ENCODE results near the gene ARRDC2.

The ARRDC2 gene

DNA sequence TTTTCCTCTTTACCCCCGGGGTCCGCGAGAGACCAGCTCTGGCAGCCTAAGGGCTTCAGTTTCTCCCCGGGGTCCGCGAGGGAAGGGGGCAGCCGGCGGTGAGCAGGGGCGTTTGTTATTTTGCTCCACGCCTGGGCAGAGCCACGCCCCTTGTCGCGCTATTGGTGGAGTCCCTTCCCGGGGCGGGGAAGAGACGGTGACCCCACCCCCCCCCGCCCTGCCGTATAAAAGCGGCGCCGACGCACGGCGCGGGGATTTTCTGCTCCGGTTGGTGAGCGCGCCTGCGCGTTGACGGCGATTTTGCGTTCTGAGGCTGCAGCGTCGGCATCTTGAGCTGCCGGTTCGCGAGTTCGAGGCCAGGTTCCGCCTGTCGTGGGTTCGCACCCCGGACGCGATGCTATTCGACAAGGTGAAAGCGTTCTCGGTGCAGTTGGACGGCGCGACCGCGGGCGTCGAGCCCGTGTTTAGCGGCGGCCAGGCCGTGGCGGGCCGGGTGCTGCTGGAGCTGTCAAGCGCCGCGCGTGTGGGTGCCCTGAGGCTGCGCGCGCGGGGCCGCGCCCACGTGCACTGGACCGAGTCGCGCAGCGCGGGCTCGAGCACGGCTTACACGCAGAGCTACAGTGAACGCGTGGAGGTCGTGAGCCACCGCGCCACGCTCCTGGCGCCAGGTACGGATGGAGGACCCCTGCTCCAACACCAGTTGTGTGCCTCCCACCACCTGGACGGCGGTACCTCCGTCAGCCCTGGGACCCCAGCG is at the start of gene ARRDC2:
Gene ARRDC2, plus strand, starts transcription at position 254 of the 757 bp plus-strand sequence. Its CDS starts 141 bp downstream, at position 395.
- Mint-ChIP-seq H3K4me1 (peaks cover 17% of the 10 kb centered on the region), H3K27ac (peak within 1 kb of the TSS; percentile 90), H3K36me3 (peaks cover 13% of the 10 kb centered on the region), H3K9me3 (no peaks in the 10 kb centered on the region), H3K4me3 (peak within 1 kb of the TSS; percentile 88), H3K27me3 (no peaks in the 10 kb centered on the region)
- peak; percentile 82 for ATAC-seq (ENCODE audit: low read depth)
- DNase-seq (ENCODE audit: low spot score in 2 of 2) = peak; percentile 82 to 83

- peaks cover 6% of the 10 kb centered on the region for H3K4me1 Mint-ChIP-seq
- no peaks in the 10 kb centered on the region for H3K36me3 Mint-ChIP-seq
- peaks cover 28% of the 10 kb centered on the region for H3K27me3 Mint-ChIP-seq
- H3K27ac Mint-ChIP-seq = no peak overlapping the region
- ATAC-seq (ENCODE audit: low read depth) = no peak
- DNase-seq (ENCODE audit: low spot score in 2 of 2) = no peak
- no peaks in the 10 kb centered on the region for H3K9me3 Mint-ChIP-seq
- no peak overlapping the region for H3K4me3 Mint-ChIP-seq
Observed at GRCh38 chr19:17963936-17964691, 43.9 kb upstream of the ARRDC2 start.

- Mint-ChIP-seq H3K4me1 (peaks cover 6% of the 10 kb centered on the region), H3K27ac (no peak overlapping the region), H3K9me3 (no peaks in the 10 kb centered on the region), H3K4me3 (no peak overlapping the region), H3K36me3 (no peaks in the 10 kb centered on the region), H3K27me3 (peaks cover 29% of the 10 kb centered on the region)
- ATAC-seq (ENCODE audit: low read depth) = no peak
- no peak for DNase-seq (ENCODE audit: low spot score in 2 of 2)
Observed at GRCh38 chr19:17965370-17966128, 42.4 kb upstream of the ARRDC2 start.

DNA sequence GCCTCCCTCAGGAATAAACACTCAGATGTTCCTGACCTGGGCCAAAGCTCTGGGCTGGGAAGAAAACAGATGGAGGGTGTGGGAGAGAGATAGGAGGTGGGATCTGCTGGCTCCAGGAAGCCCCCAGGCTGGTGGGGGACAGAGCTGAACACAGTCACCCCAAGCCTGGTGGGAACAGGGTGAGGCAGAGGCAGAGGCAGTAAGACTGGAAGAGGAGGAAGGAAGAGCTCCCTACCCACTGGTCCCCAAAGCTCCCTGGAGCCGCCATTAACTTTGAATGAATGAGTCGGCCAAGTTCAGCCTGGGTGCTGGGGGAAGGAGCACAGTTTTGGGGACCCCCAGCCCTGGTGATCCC is 41.9 kb upstream of the ARRDC2 start:
- Mint-ChIP-seq H3K4me3 (no peak overlapping the region), H3K27me3 (peaks cover 29% of the 10 kb centered on the region), H3K36me3 (no peaks in the 10 kb centered on the region), H3K9me3 (no peaks in the 10 kb centered on the region), H3K27ac (no peak overlapping the region), H3K4me1 (peaks cover 6% of the 10 kb centered on the region)
- ATAC-seq (ENCODE audit: low read depth) (no peak), DNase-seq (ENCODE audit: low spot score in 2 of 2) (no peak)

GRCh38 chr19:17966550-17967256 is 41.3 kb upstream of the ARRDC2 start, which contains the start of gene KCNN1:
Gene KCNN1 (plus strand): TSS chr19:17967107. CDS start chr19:17973889, 6,782 bp downstream.
- H3K9me3 Mint-ChIP-seq = no peaks in the 10 kb centered on the region
- H3K27ac Mint-ChIP-seq = no peak within 1 kb of the TSS
- no peaks in the 10 kb centered on the region for H3K36me3 Mint-ChIP-seq
- no peak for DNase-seq (ENCODE audit: low spot score in 2 of 2)
- peak; percentile 41 for ATAC-seq (ENCODE audit: low read depth)
- H3K27me3 Mint-ChIP-seq = peaks cover 29% of the 10 kb centered on the region
- peak within 1 kb of the TSS; percentile 79 for H3K4me3 Mint-ChIP-seq
- peaks cover 6% of the 10 kb centered on the region for H3K4me1 Mint-ChIP-seq

DNA sequence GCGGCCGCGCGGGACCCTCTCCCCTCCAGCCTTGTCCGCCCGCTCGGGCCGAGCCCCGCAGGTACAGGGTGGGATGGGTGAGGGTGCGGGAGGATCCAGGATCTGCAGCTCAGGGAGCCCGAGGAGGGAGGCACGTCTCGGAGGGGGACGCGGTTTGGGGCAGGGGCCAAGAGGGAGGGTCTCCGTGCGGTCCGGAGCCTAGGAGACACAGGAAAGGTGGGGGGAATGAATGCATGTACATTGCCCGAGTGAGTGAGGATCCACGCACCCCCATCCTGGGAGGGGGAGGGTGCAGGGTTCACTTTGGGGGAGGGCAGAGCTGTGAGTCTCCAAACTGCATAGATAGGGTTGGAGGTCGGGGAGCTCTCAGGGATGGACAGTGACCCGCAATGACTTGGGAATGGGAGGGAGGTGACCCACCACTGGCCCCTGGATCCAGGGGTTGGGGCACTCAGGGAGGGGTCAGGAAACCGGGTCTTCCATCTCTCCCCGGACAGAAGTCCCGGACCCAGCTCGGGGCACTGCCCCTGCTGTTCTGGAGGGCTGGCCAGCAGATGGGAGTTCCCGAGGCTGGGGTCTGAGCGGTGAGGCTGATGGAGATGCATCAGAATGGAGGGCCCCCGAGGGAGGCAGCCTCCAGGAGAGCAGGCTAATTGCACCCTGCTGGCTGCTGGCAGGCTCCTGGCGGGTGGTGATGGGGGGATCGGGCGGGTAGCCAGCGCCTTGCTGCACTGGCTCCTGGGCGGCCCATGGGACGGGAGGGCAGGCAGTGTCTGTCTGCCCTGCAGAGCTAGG is 40.5 kb upstream of the ARRDC2 start:
- no peaks in the 10 kb centered on the region for H3K36me3 Mint-ChIP-seq
- peaks cover 6% of the 10 kb centered on the region for H3K4me1 Mint-ChIP-seq
- no peaks in the 10 kb centered on the region for H3K9me3 Mint-ChIP-seq
- ATAC-seq (ENCODE audit: low read depth) (no peak), DNase-seq (ENCODE audit: low spot score in 2 of 2) (no peak)
- no peak overlapping the region for H3K27ac Mint-ChIP-seq
- peak overlapping the region; percentile 38 for H3K4me3 Mint-ChIP-seq
- H3K27me3 Mint-ChIP-seq = peaks cover 29% of the 10 kb centered on the region

- Mint-ChIP-seq H3K36me3 (no peaks in the 10 kb centered on the region), H3K4me1 (peaks cover 6% of the 10 kb centered on the region), H3K27ac (no peak overlapping the region), H3K27me3 (peaks cover 29% of the 10 kb centered on the region), H3K4me3 (no peak overlapping the region), H3K9me3 (no peaks in the 10 kb centered on the region)
- ATAC-seq (ENCODE audit: low read depth) (no peak), DNase-seq (ENCODE audit: low spot score in 2 of 2) (no peak)
Observed at GRCh38 chr19:17968362-17968761, 39.6 kb upstream of the ARRDC2 start.

- Mint-ChIP-seq H3K27me3 (peaks cover 24% of the 10 kb centered on the region), H3K4me3 (no peak overlapping the region), H3K4me1 (peaks cover 6% of the 10 kb centered on the region), H3K9me3 (no peaks in the 10 kb centered on the region), H3K27ac (no peak overlapping the region), H3K36me3 (no peaks in the 10 kb centered on the region)
- ATAC-seq (ENCODE audit: low read depth) = no peak
- no peak for DNase-seq (ENCODE audit: low spot score in 2 of 2)
Observed at GRCh38 chr19:17969096-17969792, 38.7 kb upstream of the ARRDC2 start.

DNA sequence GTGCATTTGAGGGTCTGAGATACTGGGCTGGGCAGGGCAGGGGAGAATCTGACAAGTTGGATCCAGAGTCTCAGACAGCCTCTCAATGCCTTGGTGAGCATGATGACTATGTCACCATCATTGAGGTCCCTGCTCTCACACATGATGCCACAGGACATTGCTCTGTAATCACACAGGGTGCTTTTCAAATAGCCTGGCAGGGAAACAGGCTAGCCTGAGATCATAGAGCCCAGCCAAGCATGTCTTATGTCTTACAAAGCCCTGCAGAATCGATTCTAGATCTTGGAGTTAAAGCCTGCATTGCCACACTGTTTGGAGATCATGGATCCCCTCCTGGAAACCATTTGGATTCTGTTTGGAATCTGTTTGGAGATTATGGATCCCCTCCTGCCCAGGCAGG is 35.7 kb upstream of the ARRDC2 start:
- H3K4me3 Mint-ChIP-seq = no peak overlapping the region
- no peaks in the 10 kb centered on the region for H3K9me3 Mint-ChIP-seq
- ATAC-seq (ENCODE audit: low read depth) = no peak
- no peak overlapping the region for H3K27ac Mint-ChIP-seq
- no peaks in the 10 kb centered on the region for H3K36me3 Mint-ChIP-seq
- H3K27me3 Mint-ChIP-seq = peaks cover 5% of the 10 kb centered on the region
- H3K4me1 Mint-ChIP-seq = peaks cover 2% of the 10 kb centered on the region
- DNase-seq (ENCODE audit: low spot score in 2 of 2) = no peak

DNA sequence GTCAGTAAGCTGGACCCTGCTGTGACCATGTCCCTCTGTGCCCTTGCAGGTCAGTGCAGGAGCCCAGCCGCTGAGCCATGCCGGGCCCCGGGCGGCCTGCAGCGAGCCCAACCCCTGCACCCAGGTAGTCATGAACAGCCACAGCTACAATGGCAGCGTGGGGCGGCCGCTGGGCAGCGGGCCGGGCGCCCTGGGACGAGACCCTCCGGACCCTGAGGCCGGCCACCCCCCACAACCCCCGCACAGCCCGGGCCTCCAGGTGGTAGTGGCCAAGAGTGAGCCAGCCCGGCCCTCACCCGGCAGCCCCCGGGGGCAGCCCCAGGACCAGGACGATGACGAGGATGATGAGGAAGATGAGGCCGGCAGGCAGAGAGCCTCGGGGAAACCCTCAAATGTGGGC is 34.2 kb upstream of the ARRDC2 start:
- no peaks in the 10 kb centered on the region for H3K36me3 Mint-ChIP-seq
- no peak overlapping the region for H3K27ac Mint-ChIP-seq
- H3K9me3 Mint-ChIP-seq = no peaks in the 10 kb centered on the region
- H3K4me1 Mint-ChIP-seq = no peaks in the 10 kb centered on the region
- H3K4me3 Mint-ChIP-seq = no peak overlapping the region
- DNase-seq (ENCODE audit: low spot score in 2 of 2) = no peak
- ATAC-seq (ENCODE audit: low read depth) = no peak
- H3K27me3 Mint-ChIP-seq = peaks cover 2% of the 10 kb centered on the region

GRCh38 chr19:17974551-17974950 is 33.4 kb upstream of the ARRDC2 start:
- H3K27ac Mint-ChIP-seq = no peak overlapping the region
- no peaks in the 10 kb centered on the region for H3K9me3 Mint-ChIP-seq
- H3K4me3 Mint-ChIP-seq = no peak overlapping the region

DNA sequence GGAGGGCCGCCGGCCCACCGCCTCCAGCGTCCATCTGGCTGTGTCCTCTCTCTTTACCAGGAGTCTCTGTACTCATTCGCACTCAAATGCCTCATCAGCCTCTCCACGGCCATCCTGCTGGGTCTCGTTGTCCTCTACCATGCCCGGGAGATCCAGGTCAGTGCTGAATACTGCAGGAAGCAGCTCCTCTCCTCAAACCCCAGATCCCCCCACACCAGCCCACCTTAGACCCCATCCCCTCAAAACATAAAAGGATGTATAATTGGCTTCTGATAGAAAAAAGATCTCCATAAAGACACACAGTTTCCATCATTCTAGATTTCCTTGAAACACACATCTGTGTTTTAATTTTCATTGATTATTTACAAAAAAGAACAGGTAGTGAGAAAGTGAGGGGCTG is 32.9 kb upstream of the ARRDC2 start:
- Mint-ChIP-seq H3K27ac (no peak overlapping the region), H3K27me3 (no peaks in the 10 kb centered on the region), H3K9me3 (no peaks in the 10 kb centered on the region), H3K36me3 (no peaks in the 10 kb centered on the region), H3K4me1 (no peaks in the 10 kb centered on the region), H3K4me3 (no peak overlapping the region)
- DNase-seq (ENCODE audit: low spot score in 2 of 2) (no peak), ATAC-seq (ENCODE audit: low read depth) (no peak)

More at GRCh38 chr19:17974551-17974950, 33.4 kb upstream of the ARRDC2 start:
- ATAC-seq (ENCODE audit: low read depth) (no peak), DNase-seq (ENCODE audit: low spot score in 2 of 2) (no peak)
- Mint-ChIP-seq H3K27me3 (no peaks in the 10 kb centered on the region), H3K4me1 (no peaks in the 10 kb centered on the region), H3K36me3 (no peaks in the 10 kb centered on the region)
